Measurements from ENCODE around the gene DSCAM.

The DSCAM gene

DNA sequence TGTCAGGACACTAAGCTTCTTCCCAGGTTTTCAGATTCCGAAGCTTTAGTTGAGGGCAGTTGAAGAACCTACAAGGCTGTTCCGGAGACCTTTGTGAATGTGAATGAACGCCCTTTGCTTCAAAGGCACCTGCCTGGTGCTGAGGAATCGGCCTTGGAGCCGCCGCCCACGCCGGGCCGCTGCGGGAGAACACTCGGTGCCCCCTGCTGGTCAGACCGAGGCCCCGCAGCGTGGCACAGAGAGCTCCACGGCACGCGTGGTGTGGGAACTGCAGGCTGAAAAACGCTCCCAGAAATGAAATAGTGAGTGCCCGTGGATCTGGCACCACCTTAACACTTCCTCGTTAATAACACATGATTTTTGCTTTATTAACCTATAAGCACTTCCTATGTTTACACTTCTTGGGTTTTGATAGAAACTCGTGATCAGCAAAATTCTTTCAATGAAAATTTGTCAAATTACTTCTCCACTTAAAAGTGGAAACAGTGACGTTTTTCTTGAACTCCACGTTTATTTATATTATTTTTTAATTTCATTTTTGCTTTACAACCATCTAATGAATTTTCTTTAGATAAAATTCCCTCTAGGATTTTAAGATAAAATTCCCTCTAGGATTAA is 460.6 kb downstream of the DSCAM start:
- DNase-seq (ENCODE audit: low spot score): no peak

DNA sequence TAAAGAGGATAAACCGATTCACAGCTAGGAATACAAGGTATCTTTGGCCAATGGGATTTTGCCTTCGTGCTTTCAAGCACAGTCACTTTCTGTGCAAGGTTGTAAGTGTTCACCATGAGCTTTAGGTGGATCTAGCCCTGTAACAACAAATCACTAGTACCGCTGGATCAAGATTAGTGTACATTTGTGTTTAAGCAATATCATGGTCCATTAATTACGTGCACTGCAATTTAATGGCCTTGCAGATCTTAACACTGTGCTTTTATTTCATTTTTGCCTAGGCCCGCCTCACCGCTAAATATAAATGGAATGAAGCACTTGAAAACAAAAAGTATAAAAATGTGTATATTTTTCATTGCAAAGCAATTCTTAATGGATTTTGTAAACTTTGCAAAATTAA is 461.1 kb downstream of the DSCAM start:
- no peak for DNase-seq (ENCODE audit: low spot score)

DNA sequence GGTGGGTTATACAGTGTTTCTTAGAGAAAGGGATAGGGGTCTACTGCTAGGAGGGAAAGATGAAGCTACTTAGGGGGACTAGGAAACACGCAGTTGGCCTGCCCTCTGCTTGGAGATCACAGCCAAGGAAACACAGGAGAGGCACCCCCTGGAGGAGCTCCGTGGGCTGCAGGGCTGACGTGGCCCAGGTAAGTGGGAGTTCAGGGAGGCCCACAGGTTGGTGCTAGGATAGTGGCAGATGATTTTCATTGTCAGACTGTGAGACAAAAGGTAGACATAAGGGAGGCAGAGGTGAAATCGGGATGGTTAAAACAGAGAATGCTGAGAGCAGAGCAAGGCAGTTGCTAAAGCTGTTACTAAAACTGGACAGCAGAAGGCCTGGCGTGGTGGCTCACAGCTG is 463.0 kb downstream of the DSCAM start:
- DNase-seq (ENCODE audit: low spot score): no peak

DNA sequence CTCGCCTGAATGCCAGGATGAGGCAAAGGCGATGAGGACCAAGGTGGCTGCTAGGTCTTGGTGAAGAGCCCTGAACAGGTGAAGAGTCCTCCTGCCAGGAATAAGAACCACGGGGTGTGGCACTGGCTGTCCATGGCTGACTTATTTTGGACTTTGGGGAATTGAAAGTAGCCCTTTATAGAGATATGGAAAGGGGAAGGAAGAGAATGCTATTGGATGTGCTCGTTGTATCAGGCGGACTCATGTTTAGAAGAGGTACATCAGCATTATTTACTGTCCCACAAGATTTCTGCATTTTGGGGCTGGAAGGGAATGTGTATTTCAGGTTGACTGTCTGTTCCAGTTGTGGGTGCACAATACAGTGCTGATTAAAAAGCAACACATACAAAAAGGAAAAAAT is 465.8 kb downstream of the DSCAM start:
- no peak for DNase-seq (ENCODE audit: low spot score)

DNA sequence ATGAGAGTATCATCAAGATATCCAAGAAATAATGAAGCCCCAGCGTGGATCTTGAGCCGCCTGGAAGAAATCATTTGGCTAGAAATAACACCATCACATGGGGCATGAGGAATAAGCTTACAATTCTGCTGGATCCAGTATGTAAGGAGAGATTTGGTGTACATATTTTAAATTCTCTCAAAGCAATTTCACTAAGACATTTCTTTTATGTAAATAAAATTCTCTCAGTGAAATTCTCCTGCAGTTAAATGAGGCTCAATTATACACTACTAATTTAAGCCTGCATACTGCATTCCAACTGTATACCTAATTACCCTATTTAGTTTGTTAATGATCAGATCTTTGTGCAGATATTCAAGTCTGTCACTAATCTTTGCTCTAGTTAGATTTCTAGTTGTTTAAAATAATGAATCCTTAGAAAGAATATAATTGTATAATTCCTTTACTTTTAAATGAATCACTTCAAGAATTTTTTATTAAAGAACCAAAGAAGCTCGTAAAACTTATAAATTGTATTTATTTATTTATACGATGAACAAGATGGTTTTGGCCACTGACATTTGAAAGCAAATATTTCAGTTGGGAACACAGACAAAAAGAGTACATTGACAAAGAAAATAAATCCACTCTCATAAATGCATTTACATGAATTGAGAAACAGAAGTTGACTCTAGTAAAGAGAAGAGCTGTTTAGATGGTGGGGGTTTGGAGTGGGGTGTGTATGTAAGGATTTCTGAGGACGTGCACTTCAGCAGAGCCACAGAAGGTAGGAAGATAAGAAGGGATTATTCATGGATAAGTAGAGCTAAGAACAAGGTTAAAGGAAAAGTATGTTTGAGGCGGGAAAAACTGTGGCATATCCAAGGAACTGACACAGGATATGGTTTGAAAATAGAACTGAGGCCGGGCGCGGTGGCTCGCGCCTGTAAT is 466.8 kb downstream of the DSCAM start:
- DNase-seq (ENCODE audit: low spot score): no peak

DNA sequence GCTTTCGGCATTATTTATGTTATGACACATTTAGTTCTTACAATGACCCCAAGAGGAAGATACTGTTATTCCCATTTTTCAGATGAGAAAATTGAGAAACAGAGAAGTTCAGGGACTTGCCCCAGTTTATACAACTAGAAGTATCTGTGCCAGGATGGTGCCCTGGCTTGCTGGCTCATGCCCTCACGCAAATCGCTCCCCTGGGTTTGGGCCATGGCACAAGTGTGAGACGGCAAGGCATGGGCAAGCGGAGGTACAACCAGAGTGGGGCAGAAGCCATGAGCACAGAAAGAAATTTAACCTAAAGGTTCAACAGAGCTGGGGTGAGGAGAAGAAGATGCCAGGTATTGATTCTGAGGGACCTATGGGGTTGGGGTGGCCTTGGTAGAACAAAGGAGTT is 469.8 kb downstream of the DSCAM start:
- no peak for DNase-seq (ENCODE audit: low spot score)

DNA sequence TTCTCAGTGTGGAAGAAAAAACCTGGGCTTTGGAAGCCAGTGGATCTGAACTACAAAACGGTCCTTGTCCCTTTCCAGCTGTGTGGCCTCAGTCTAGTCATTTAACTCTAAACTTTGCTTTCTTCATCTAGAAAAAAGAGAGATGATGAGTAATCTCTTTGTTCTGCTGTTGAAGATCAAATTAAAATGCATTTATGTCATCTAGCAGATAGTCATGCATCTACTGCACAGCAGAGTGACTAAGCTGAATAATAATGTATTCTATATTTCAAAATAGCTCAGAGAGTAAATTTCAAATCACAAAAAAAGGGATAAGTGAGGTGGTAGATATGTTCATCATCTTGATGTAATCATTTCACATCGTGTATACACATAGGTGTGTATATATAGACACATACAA is 473.2 kb downstream of the DSCAM start:
- no peak for DNase-seq (ENCODE audit: low spot score)

DNA sequence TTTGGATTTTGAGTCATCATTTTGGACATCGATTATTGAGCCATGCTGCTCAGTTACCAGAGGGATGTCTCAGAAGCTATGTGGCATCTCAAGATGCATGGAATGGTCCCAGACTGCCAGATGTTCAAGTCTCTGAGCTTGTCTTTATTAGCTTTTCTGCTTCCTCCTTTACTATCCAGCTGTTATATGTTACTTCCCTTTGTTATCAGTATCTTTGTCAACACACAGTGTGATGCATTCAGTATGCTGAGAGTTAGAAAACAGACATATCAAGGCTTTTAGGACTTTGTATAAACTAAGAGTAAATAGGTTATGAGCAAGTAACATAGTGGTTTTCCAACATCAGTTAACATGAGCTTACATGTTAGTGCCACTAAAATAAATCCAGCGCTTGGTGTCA is 474.5 kb downstream of the DSCAM start:
- no peak for DNase-seq (ENCODE audit: low spot score)

DNA sequence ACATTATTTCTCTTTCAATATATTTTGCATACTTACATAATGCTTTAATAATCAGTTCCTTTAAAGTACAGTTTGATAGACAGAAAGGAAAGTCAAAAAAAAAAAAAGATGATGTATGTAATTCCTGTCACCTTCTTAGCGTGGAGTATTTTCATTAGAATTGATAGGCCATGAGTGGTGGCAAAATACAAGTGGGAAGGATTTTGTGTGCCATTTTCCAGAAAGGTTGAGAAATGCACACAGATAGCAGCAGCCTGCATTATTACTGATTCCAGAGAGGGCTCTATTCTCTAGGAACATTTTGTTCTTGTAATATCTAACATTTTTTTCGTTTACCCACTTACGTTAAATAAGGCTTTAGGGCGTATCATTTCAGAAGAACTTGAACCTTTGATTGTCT is 475.6 kb downstream of the DSCAM start:
- no peak for DNase-seq (ENCODE audit: low spot score)

DNA sequence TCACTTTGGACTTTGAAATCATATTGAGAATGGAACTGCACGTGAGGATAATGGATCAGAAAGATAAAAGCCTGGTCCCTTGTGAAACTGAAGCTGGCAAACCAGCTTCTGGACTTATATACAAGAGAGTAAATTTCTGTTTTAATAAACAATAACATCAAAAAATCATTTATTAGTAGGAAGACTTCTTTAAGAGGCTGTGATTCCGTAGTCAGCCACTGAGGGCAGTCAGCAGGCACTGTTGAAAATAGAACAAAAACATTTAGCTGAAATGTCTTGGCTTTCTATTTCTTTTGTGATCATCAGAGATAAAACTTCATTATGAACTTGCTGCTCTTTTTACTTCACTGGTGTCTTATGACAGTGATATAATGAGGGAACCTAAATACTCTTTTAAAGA is 490.3 kb downstream of the DSCAM start:
- DNase-seq (ENCODE audit: low spot score): no peak

DNA sequence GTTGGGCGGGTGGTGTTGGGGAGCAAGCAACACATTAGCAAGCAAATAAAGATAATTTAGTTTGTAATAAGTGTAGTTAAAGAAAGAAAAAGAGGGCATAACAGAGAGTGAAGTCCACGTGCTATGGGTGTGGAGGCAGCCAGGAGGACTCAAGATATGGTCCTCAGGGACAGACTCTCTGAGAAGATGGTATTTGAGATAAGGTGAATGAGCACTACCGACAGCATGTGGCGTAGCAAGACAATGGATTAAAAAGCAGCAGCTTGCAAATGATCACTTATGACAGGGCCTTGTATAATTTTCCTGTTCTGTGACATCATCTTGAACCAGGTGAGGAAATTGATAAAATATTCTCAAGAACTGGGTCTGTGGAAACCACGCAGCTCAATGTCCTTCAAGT is 491.9 kb downstream of the DSCAM start:
- no peak for DNase-seq (ENCODE audit: low spot score)

DNA sequence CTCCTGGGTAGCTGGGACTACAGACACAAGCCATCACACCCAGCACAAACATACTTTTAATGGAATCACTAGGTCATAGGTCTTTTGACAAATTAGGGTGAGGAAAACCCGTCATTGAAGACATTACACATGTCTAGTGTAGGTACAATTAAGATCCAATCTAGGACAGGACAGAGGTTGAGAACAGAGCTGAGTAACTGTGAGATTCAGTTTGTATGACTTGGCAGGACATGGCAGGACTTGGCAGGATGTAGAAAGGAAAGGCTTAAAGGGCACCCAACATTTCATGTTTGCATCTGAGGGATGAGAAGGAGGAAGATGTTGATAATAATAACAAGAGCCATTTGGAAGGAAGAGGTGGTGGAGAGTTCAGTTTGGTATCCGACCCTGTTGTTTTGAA is 496.0 kb downstream of the DSCAM start:
- no peak for DNase-seq (ENCODE audit: low spot score)

DNA sequence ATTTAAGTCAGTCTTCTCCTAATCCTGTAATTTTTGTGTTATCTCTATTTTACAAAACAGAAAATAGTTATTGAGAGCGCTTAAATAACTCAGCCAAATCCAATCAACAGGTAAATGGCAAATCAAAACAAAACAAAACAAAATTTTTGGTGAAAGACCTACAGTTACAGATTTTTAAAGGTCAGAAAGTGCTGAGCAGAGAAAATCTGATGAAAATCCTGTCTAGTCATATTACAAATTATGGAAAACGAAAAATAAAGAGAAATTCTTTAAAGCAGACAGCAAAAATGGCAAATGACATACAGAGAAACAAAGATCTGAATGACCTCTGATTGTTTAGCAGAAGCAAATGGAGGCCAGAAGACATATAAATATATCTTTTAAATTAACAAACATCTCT is 497.4 kb downstream of the DSCAM start:
- DNase-seq (ENCODE audit: low spot score): no peak

DNA sequence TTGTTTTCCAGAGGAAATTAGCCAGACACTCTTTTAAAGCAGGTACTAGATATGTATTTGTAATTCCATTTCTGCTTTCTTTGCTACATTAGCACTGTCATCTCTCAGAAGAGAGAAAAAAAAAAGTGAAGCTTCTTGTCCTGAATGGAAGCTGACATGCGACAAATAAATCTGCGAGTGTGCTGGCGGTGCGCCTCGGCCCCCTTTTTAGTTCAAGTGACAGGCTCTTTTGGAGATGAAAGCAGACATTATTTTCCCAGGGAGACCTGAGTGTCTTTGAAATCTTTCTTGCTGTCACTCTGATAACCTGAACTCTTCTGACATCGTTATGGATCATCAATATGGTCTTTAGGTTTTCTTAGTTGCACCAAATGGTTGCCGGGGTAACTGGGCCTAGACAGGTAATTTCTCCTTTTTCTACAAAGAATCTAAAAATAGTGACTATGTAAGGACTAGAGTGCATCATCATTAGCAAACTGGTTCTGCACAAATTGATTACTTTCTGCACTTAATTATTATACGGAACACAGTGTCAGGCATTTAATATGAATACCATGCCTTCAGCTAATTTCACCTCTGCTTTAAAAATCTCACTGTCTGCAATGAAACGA is 501.1 kb downstream of the DSCAM start:
- no peak for DNase-seq (ENCODE audit: low spot score)

DNA sequence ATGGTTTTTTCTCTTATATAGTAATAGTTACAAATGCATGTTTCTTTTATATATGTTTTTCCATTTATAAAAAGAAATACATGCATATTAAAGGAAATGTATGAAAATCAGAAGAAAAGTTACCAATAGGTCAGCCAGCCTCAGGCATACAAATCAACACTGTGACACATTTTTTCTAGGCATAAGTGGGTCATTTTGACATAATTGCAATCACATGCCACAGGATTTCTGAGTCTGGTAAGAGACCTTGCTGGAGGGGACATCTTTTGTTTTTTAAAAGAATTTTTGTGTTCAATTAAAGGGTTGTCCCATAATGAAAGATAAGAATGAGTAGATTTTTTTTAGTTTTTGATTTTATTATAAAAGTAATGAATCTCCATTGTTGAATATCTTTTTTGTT is 506.6 kb downstream of the DSCAM start:
- no peak for DNase-seq (ENCODE audit: low spot score)

DNA sequence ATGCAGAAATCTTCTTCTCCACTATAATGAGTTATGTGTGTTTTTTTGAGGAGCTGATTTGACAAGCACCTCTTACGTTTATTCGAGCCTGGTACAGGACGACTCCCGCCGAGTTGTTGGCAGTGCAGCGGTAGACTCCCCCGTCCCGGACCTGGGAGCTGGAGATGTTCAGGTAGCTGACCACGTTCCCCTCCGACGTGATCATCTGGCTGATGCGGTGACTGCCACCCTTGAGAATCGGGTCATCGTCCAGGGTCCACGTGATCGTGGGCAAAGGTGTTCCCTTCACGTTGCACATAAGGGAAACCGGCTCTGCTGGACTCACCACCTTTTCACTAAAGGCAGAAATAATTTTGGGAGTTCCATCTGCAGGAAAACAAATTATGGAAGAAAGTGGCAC is 507.9 kb downstream of the DSCAM start:
- DNase-seq (ENCODE audit: low spot score): no peak

DNA sequence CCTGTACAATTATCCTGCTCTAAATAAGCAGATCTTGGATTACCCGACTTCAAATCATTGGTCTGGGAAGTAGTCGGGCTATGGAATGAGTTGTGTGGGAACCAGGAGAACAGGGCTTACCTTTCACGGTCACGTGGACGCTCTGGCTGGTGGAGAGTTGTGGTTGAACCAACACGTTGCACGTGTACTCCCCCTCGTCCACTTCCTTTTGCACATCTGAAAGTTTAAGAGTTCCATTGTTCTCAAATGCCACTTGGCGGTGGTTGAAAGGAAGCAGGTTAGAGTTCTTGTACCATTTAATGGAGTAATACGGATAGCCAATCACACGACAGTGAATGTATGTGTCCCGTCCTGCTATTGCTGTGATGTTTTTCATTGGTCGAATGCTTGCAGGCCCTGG is 509.0 kb downstream of the DSCAM start:
- no peak for DNase-seq (ENCODE audit: low spot score)

DNA sequence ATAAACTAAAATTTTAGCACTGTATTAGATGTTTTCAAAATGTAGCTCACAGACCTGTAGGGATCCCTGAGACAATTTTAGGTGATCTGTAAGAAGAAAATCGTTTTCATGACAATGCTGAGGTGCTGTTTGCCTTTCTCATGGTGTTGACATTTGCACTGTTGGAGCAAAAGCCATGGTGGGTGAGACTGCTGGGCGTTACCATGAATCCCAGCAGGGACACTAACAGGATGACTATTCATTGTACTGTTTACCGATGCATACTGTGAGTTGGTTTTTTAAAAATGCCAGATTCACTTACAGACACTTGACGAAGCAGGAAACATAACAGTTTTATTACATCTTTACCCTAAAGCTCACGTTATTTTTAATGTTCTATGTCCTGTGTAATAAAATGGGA is 511.3 kb downstream of the DSCAM start:
- DNase-seq (ENCODE audit: low spot score): no peak

DNA sequence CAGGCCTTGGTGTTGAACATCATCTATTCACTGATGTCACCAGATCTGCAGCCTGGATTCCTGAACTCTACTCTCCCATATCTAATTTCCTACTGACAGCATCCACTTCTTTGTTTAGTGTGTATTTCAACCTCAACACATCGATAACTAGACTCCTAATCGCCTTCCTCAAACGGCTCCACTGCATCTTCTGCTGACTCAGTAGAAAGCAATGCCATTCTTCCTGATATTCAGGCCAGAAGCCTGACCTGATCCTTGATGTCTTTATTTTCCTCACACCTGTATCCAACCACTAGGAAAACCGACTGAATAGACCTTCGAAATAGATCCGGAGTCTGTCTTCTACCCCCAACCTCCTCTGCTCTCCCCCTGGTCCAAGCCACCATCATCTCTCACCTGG is 512.8 kb downstream of the DSCAM start:
- DNase-seq (ENCODE audit: low spot score): no peak

DNA sequence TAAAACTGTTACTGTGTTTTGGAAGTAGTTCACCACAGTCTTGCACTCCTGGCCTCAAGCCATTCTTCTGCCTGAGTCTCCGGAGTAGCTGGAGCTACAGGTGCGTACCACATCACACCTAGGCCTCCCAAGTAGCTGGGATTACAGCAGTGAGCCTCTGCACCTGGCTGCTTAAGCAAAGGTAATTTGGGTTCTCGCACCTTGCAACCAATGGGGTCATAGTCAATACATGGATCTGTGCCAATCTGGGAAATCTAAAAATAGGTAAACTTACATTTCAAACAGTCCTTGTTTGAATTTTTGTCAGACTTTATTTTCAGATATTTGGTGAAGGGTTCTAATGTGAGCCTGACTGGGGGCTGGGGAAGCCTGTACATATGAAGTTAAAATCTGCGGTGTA is 513.2 kb downstream of the DSCAM start:
- DNase-seq (ENCODE audit: low spot score): no peak

DNA sequence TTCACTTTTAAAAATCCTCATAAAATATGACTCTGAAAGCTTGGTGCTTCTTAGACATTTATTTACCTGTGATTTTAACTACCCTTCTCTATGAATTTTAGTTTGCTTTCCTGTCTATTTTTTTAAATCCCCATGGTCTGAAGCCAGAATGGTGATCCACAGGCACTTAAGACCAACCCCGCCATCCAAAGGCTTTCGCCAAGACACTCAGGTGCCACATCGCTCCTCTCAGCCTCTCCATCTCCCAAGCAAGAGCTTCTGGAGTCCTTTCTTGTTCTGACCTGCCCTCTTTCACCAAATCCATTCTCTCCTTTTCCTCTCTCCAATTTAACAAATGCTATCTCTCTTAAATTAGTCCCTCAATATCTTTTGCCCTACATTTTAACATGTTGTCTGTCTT is 515.2 kb downstream of the DSCAM start:
- no peak for DNase-seq (ENCODE audit: low spot score)

DNA sequence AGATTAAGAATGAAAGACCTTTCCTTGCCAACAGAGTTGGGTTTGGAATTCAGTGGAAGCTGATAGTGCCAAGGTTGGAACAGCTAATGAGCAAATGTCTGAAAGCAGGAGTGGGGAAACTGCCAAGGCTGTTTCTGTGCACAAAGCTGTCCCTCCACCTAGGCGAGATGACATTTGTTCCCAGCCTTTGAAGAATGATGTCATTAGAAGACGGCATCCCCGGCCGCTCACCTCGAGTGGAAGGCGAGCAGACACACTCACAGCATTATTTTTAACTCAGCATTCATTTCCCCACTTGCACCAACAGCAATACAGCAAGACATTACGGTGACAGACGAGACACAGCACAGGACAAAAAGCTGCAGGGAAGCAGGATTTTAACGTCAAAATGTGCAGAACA is 515.8 kb downstream of the DSCAM start:
- DNase-seq (ENCODE audit: low spot score): no peak

DNA sequence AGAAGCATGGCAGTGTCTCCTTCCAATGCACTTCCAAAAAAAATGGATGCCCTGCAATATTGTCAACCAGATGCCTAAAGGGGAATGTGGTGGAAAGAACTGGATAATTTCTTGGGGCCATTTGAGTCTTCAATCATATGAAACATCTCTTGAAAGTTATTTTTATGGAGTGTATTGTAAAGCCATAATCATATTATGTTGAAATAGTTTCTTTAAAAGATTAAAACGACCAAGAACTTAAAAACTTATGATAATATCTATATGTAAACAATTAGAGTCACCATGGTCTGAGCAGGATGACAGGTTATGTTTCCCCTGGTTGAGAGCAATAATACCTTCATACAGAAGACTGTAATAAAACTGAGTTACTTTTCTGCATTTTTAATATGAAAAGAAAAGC is 522.6 kb downstream of the DSCAM start:
- DNase-seq (ENCODE audit: low spot score): no peak
